ENCODE data around the gene TC2N. TPM values are rescaled to one million over a fixed set of nuclear protein-coding genes. Genes with fewer than 3 reads are reported as not detected.

TC2N gene
- total RNA-seq, 1 experiment from 2014 or later = 15.9 TPM

DNA sequence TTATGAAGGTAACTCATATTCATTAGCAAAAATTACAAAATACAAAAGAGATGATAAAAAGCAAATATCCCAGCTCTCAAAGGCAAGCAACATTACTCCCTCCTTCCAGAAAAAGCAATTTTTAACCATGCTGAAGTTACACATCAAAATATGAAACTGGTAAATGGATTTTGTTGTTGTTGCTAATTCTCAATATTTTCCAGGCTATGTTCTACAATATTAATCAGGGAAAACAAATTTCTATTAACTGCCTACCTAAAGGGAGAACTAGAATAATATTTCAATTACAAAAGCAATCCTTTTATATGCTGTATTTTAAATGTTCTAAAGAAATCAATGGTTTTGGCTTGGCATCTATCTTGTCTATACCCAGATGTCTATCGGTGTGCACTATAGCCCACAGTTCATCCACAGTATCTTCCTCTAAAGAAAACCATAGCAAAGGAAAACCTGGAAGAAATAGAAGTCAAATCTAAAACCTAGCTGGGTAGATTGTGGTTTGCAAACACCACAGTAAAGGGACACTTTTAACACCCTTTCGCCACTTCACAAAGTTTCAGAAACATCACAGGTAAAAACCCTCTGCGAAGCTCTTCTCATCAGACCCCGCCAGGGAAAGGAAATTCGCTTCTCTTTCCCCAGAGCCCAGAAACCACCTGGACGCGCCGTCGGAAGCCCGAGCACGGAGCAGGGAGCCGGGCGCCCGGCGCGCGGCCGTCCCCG is 32.0 kb downstream of the TC2N start:
- Histone ChIP-seq H3K9ac (ENCODE audit: low read length) (peak overlapping the region; percentile 58), H3K36me3 (ENCODE audit: control insufficient read depth in 1 of 2, insufficient read depth in 2 of 2, low read length in 2 of 2) (no peaks in the 10 kb centered on the region), H3K4me3 (replicated peaks in 1 of 2; ENCODE audit: low read depth in 1 of 2, low read length in 2 of 2) (peak overlapping the region; percentile 52 to 66), H3K4me1 (ENCODE audit: control insufficient read depth in 1 of 2, insufficient read depth in 2 of 2, low read length in 2 of 2) (peaks cover 5 to 15% of the 10 kb centered on the region in 2 experiments; a peak in 3 of 4 replicates), H3K27ac (ENCODE audit: low read depth, low read length) (no peak overlapping the region; the same call in 1 of the 2 replicates), H3K9me3 (ENCODE audit: control insufficient read depth in 1 of 2, insufficient read depth in 1 of 2, low read depth in 1 of 2, low read length in 2 of 2) (no peaks in the 10 kb centered on the region), H2AFZ (ENCODE audit: low read depth, low read length, poor library complexity, severe bottlenecking) (no peak overlapping the region), H3K79me2 (ENCODE audit: insufficient read depth, low read length) (no peaks in the 10 kb centered on the region), H3K4me2 (ENCODE audit: low read length) (peak overlapping the region; percentile 86), H3K9me2 (ENCODE audit: insufficient read depth) (no peaks in the 10 kb centered on the region), H3K27me3 (ENCODE audit: insufficient read depth, low read length) (peaks cover 16% of the 10 kb centered on the region; the same call in 1 of the 2 replicates), H4K20me1 (ENCODE audit: insufficient read depth) (no peaks in the 10 kb centered on the region)
- no peak for ATAC-seq
- ChIA-PET RAD21 (ENCODE audit: low non-redundant PET in 1 of 2, low total read pairs in 2 of 2, uncharacterized antibody in 2 of 2, unreplicated experiment in 2 of 2) (no interaction called here), CTCF (no interaction called here), POLR2A (no interaction called here)
- no TSS peak for BruUV-seq (replicated peaks)
- intact Hi-C loops (cut with micrococcal nuclease) = no loop called here
- DNase-seq (ENCODE audit: low read depth, low spot score) = no peak
- TF ChIP-seq ATF3 (IDR thresholded peaks at IDR 0.05) = no peak

GRCh38 chr14:91834571-91834970 is 32.8 kb downstream of the TC2N start:
- H3K9ac ChIP-seq (ENCODE audit: low read length) = no peak overlapping the region
- H3K4me3 ChIP-seq (replicated peaks in 1 of 2; ENCODE audit: low read depth in 1 of 2, low read length in 2 of 2) = no peak overlapping the region
- H3K4me2 ChIP-seq (ENCODE audit: low read length) = no peak overlapping the region
- POLR2A ChIA-PET = no interaction called here
- DNase-seq (ENCODE audit: low read depth, low spot score) (no peak), ATAC-seq (no peak)
- no peaks in the 10 kb centered on the region for H3K9me3 ChIP-seq (ENCODE audit: control insufficient read depth in 1 of 2, insufficient read depth in 1 of 2, low read depth in 1 of 2, low read length in 2 of 2)
- TF ChIP-seq EZH2 (IDR thresholded peaks at IDR 0.05) (no peak), SP1 (IDR thresholded peaks at IDR 0.05; ENCODE audit: low read depth) (no peak), JUND (IDR thresholded peaks at IDR 0.05) (no peak), YY1 (IDR thresholded peaks at IDR 0.05; ENCODE audit: extremely low read depth, insufficient replicate concordance, low read depth, low read length) (no peak), ZNF274 (IDR thresholded peaks at IDR 0.05; ENCODE audit: low read depth, low read length) (no peak), ZFX (IDR thresholded peaks at IDR 0.05) (no peak), SIN3A (IDR thresholded peaks at IDR 0.05; ENCODE audit: low read depth) (no peak), FOSL1 (IDR thresholded peaks at IDR 0.05; ENCODE audit: low read depth) (no peak)
- TF ChIP-seq, protein P1, sequence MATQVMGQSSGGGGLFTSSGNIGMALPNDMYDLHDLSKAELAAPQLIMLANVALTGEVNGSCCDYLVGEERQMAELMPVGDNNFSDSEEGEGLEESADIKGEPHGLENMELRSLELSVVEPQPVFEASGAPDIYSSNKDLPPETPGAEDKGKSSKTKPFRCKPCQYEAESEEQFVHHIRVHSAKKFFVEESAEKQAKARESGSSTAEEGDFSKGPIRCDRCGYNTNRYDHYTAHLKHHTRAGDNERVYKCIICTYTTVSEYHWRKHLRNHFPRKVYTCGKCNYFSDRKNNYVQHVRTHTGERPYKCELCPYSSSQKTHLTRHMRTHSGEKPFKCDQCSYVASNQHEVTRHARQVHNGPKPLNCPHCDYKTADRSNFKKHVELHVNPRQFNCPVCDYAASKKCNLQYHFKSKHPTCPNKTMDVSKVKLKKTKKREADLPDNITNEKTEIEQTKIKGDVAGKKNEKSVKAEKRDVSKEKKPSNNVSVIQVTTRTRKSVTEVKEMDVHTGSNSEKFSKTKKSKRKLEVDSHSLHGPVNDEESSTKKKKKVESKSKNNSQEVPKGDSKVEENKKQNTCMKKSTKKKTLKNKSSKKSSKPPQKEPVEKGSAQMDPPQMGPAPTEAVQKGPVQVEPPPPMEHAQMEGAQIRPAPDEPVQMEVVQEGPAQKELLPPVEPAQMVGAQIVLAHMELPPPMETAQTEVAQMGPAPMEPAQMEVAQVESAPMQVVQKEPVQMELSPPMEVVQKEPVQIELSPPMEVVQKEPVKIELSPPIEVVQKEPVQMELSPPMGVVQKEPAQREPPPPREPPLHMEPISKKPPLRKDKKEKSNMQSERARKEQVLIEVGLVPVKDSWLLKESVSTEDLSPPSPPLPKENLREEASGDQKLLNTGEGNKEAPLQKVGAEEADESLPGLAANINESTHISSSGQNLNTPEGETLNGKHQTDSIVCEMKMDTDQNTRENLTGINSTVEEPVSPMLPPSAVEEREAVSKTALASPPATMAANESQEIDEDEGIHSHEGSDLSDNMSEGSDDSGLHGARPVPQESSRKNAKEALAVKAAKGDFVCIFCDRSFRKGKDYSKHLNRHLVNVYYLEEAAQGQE (IDR thresholded peaks at IDR 0.05; ENCODE audit: low read depth) = no peak
- TF ChIP-seq, protein P2, sequence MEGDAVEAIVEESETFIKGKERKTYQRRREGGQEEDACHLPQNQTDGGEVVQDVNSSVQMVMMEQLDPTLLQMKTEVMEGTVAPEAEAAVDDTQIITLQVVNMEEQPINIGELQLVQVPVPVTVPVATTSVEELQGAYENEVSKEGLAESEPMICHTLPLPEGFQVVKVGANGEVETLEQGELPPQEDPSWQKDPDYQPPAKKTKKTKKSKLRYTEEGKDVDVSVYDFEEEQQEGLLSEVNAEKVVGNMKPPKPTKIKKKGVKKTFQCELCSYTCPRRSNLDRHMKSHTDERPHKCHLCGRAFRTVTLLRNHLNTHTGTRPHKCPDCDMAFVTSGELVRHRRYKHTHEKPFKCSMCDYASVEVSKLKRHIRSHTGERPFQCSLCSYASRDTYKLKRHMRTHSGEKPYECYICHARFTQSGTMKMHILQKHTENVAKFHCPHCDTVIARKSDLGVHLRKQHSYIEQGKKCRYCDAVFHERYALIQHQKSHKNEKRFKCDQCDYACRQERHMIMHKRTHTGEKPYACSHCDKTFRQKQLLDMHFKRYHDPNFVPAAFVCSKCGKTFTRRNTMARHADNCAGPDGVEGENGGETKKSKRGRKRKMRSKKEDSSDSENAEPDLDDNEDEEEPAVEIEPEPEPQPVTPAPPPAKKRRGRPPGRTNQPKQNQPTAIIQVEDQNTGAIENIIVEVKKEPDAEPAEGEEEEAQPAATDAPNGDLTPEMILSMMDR (IDR thresholded peaks at IDR 0.05 in 2 of 3, conservative IDR thresholded peaks at IDR 0.05 in 1 of 3; ENCODE audit: borderline replicate concordance in 1 of 3, insufficient read depth in 1 of 3, low read depth in 2 of 3, low read length in 2 of 3) = no peak
- TF ChIP-seq, protein P3, sequence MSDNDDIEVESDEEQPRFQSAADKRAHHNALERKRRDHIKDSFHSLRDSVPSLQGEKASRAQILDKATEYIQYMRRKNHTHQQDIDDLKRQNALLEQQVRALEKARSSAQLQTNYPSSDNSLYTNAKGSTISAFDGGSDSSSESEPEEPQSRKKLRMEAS (IDR thresholded peaks at IDR 0.05) = no peak
- H3K36me3 ChIP-seq (ENCODE audit: control insufficient read depth in 1 of 2, insufficient read depth in 2 of 2, low read length in 2 of 2) = no peaks in the 10 kb centered on the region
- intact Hi-C loops (cut with micrococcal nuclease) = no loop called here
- RAD21 ChIA-PET (ENCODE audit: low non-redundant PET in 1 of 2, low total read pairs in 2 of 2, uncharacterized antibody in 2 of 2, unreplicated experiment in 2 of 2) = no interaction called here
- H3K27ac ChIP-seq (ENCODE audit: low read depth, low read length) = no peak overlapping the region
- H4K20me1 ChIP-seq (ENCODE audit: insufficient read depth) = no peaks in the 10 kb centered on the region
- peaks cover 5 to 15% of the 10 kb centered on the region in 2 experiments; a peak in 3 of 4 replicates for H3K4me1 ChIP-seq (ENCODE audit: control insufficient read depth in 1 of 2, insufficient read depth in 2 of 2, low read length in 2 of 2)
- H2AFZ ChIP-seq (ENCODE audit: low read depth, low read length, poor library complexity, severe bottlenecking) = no peak overlapping the region
- CTCF ChIA-PET = no interaction called here
- H3K27me3 ChIP-seq (ENCODE audit: insufficient read depth, low read length) = peaks cover 16% of the 10 kb centered on the region; the same call in 1 of the 2 replicates
- no TSS peak for BruUV-seq (replicated peaks)
- no peaks in the 10 kb centered on the region for H3K9me2 ChIP-seq (ENCODE audit: insufficient read depth)
- no peaks in the 10 kb centered on the region for H3K79me2 ChIP-seq (ENCODE audit: insufficient read depth, low read length)
